Astrocyte (in vitro differentiated cells and primary cell): Measurements from ENCODE around the gene ECE1.

Source experiments
- CTCF ChIP-seq: IDR thresholded peaks from 2 replicates; pipeline ENCODE4 v1.5.1; 2011; ENCODE audit warnings: low read depth, mild to moderate bottlenecking, inconsistent platforms, low read length, moderate library complexity; ENCODE audit not compliant: insufficient read depth
- EZH2 ChIP-seq: IDR thresholded peaks from 2 replicates; pipeline ENCODE4 v1.6.1; 2012; ENCODE audit warnings: mild to moderate bottlenecking, low read length, inconsistent platforms; ENCODE audit not compliant: insufficient read depth

GRCh38 chr1:21184276-21184675, 106.0 kb downstream of the ECE1 start:
- TF ChIP-seq CTCF (no peak), EZH2 (no peak)
